SU-DHL-6 (cell line): ENCODE data around the gene ADCYAP1R1.

Experiments used
- CTCF ChIP-seq: fragments of 200-600 bp; sonication (generic); IDR thresholded peaks from one replicate; pipeline ENCODE4 v1.5.1; 2017; ENCODE audit warnings: antibody characterized with exemption, mild to moderate bottlenecking, low read length, moderate library complexity; ENCODE audit not compliant: insufficient read depth, poor library complexity, severe bottlenecking
- EZH2phosphoT487 ChIP-seq: fragments of 200-600 bp; sonication (generic), shearing (Covaris generic); conservative IDR thresholded peaks from 2 replicates; pipeline ENCODE4 v1.6.1; 2018; ENCODE audit warnings: mild to moderate bottlenecking, antibody characterized with exemption, low read length, moderate library complexity, mixed read lengths

GRCh38 chr7:31046723-31047122, 5.4 kb upstream of the ADCYAP1R1 start:
- no peak for TF ChIP-seq CTCF
- no peak for TF ChIP-seq EZH2phosphoT487
